Prostate gland (tissue), 2 donors: ENCODE data around the gene FHIT.

Experiments
- POLR2A ChIP-seq: fragments of 450-650 bp; IDR thresholded peaks from one replicate; pipeline ENCODE4 v1.6.1; 2016; ENCODE audit warnings: antibody characterized with exemption, mild to moderate bottlenecking
- POLR2AphosphoS5 ChIP-seq: sonication (generic); formaldehyde crosslinking; IDR thresholded peaks from one replicate; pipeline ENCODE4 v1.6.1; 2017; ENCODE audit warnings: antibody characterized with exemption
- TF ChIP-seq, protein P1 (sequence below), 4 experiments: fragments of 200-600 bp in 2 of 4; fragments of 450-650 bp in 2 of 4; sonication (generic) in 2 of 4; IDR thresholded peaks; 1 replicate in 3 of 4; 2 replicates in 1 of 4; pipeline ENCODE4 v1.5.1; 2016 to 2019; ENCODE audit warnings: antibody characterized with exemption in 4 of 4, mild to moderate bottlenecking in 2 of 4, moderate library complexity in 2 of 4

DNA sequence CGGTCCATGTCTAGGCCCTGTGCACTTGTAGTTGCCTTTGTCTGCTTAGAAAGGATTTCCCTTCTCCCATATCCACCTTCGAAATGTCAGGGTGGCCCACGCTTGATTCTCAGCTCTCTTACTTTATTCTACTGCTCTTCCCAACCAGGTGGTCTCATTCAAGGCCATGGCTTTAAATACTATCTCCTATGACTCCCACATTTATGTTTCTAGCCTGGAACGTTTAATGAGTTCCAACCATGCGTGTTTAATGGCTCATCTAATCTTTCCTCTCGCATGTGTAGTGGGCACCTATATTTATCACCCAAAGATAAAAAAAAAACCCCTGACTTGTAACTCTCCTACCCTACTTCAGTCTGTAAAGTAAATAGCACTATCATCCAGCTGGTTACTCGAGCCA, 1474.2 kb downstream of the FHIT start:
- TF ChIP-seq, protein P1, sequence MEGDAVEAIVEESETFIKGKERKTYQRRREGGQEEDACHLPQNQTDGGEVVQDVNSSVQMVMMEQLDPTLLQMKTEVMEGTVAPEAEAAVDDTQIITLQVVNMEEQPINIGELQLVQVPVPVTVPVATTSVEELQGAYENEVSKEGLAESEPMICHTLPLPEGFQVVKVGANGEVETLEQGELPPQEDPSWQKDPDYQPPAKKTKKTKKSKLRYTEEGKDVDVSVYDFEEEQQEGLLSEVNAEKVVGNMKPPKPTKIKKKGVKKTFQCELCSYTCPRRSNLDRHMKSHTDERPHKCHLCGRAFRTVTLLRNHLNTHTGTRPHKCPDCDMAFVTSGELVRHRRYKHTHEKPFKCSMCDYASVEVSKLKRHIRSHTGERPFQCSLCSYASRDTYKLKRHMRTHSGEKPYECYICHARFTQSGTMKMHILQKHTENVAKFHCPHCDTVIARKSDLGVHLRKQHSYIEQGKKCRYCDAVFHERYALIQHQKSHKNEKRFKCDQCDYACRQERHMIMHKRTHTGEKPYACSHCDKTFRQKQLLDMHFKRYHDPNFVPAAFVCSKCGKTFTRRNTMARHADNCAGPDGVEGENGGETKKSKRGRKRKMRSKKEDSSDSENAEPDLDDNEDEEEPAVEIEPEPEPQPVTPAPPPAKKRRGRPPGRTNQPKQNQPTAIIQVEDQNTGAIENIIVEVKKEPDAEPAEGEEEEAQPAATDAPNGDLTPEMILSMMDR (IDR thresholded peaks at IDR 0.05), result no peak
- TF ChIP-seq POLR2A (no peak), POLR2AphosphoS5 (no peak)
